Activated CD8-positive, alpha-beta T cell treated with anti-CD3 and anti-CD28 coated beads for 36 hours (primary cell): ENCODE data around the gene TRIP10. TPM values are rescaled to one million over a fixed set of nuclear protein-coding genes. Genes with fewer than 3 reads are reported as not detected.

Source experiments
- ATAC-seq: fragments of 200-7000 bp; cut with Tn5 transposase; one replicate; pipeline ENCODE4 v1.10.0; 2021; ENCODE audit warnings: mild to moderate bottlenecking, moderate library complexity
- CTCF ChIA-PET: fragments of 350-600 bp; sonication (Branson Sonifier 250); formaldehyde crosslinking; loops from one replicate; lab custom pipeline; 2021; ENCODE audit warnings: antibody characterized with exemption; lab: Charles Lee
- POLR2A ChIA-PET: fragments of 350-600 bp; sonication (Branson Sonifier 250); formaldehyde crosslinking; loops from one replicate; lab custom pipeline; 2021; ENCODE audit warnings: antibody characterized with exemption; lab: Charles Lee
- DNase-seq: peaks from one replicate; pipeline ENCODE4 v3.0.0-alpha.2; 2020
- H3K27ac Mint-ChIP-seq: one replicate; pipeline ENCODE4 v1.8.0; 2021; ENCODE audit warnings: mild to moderate bottlenecking, mixed read lengths
- H3K27me3 Mint-ChIP-seq: one replicate; pipeline ENCODE4 v1.8.0; 2021; ENCODE audit warnings: mixed read lengths
- H3K36me3 Mint-ChIP-seq: one replicate; pipeline ENCODE4 v1.8.0; 2021; ENCODE audit warnings: low read depth, mixed read lengths
- H3K4me1 Mint-ChIP-seq: one replicate; pipeline ENCODE4 v1.8.0; 2021; ENCODE audit warnings: low read depth, mixed read lengths
- H3K4me3 Mint-ChIP-seq: one replicate; pipeline ENCODE4 v1.8.0; 2021; ENCODE audit warnings: mild to moderate bottlenecking, moderate library complexity, mixed read lengths
- H3K9me3 Mint-ChIP-seq: one replicate; pipeline ENCODE4 v1.8.0; 2021; ENCODE audit warnings: mixed read lengths
- CTCF ChIP-seq: fragments of 200-600 bp; IDR thresholded peaks from one replicate; pipeline ENCODE4 v1.8.0; 2022; ENCODE audit warnings: antibody characterized with exemption, mild to moderate bottlenecking
- intact Hi-C: fragments of 100-400 bp; cut with micrococcal nuclease; formaldehyde crosslinking; loops from one replicate; pipeline ENCODE4 v1.10.0; 2022
- total RNA-seq, 2 experiments: library from RNA; stranded (reverse); gene quantifications; one replicate each; pipeline ENCODE4 v1.2.3, GENCODE V29; 2021

Gene TRIP10
- total RNA-seq, 2 experiments from 2014 or later: 33.8 to 34.3 TPM

- Mint-ChIP-seq H3K9me3 (no peaks in the 10 kb centered on the region), H3K36me3 (peaks cover 24% of the 10 kb centered on the region), H3K27ac (peak overlapping the region; percentile 99), H3K27me3 (no peaks in the 10 kb centered on the region), H3K4me3 (peak overlapping the region; percentile 98), H3K4me1 (peaks cover 38% of the 10 kb centered on the region)
- intact Hi-C loops: loop anchor here (5.0 to 10.0 kb wide), 2 partner anchors 77 to 224 kb away; no protein-coding TSS in a partner anchor
- DNase-seq (peak; percentile 47), ATAC-seq (no peak)
- no peak for TF ChIP-seq CTCF
- ChIA-PET CTCF (interaction anchor here (0.8 to 4.6 kb wide), 13 partner anchors 9 to 222 kb away, joined by 3 to 73 read pairs (median 10); partner anchors contain the start of gene VAV1), POLR2A (interaction anchor here (1.5 to 1.6 kb wide), 2 partner anchors 35 to 124 kb away, joined by 4 to 14 read pairs; no protein-coding TSS in a partner anchor)
These were observed 592 bp upstream of the TRIP10 start for GRCh38 chr19:6738787-6739389.

GRCh38 chr19:6739883-6740588, 556 bp downstream of the TRIP10 start:
- Mint-ChIP-seq H3K9me3 (no peaks in the 10 kb centered on the region), H3K4me1 (peaks cover 38% of the 10 kb centered on the region), H3K27me3 (no peaks in the 10 kb centered on the region), H3K27ac (no peak overlapping the region), H3K36me3 (peaks cover 23% of the 10 kb centered on the region), H3K4me3 (peak overlapping the region; percentile 98)
- ChIA-PET CTCF (no interaction called here), POLR2A (interaction anchor here (0.7 to 1.3 kb wide), 2 partner anchors 13 to 123 kb away, joined by 3 to 4 read pairs; no protein-coding TSS in a partner anchor)
- no peak for TF ChIP-seq CTCF
- DNase-seq (peak; percentile 47), ATAC-seq (no peak)
- intact Hi-C loops: loop anchor here (5.0 to 10.0 kb wide), 2 partner anchors 78 to 225 kb away; no protein-coding TSS in a partner anchor

GRCh38 chr19:6740589-6741343, 1.3 kb downstream of the TRIP10 start:
- Mint-ChIP-seq H3K27ac (no peak overlapping the region), H3K27me3 (no peaks in the 10 kb centered on the region), H3K4me3 (peak overlapping the region; percentile 98), H3K36me3 (peaks cover 30% of the 10 kb centered on the region), H3K4me1 (peaks cover 32% of the 10 kb centered on the region), H3K9me3 (no peaks in the 10 kb centered on the region)
- ChIA-PET POLR2A (interaction anchor here (0.7 to 1.3 kb wide), 3 partner anchors 12 to 123 kb away, joined by 3 to 4 read pairs (median 3); no protein-coding TSS in a partner anchor), CTCF (interaction anchor here (1.5 to 1.8 kb wide), 2 partner anchors 79 to 123 kb away, joined by 3 to 5 read pairs; no protein-coding TSS in a partner anchor)
- TF ChIP-seq CTCF: no peak
- peak; percentile 28 for DNase-seq
- intact Hi-C loops: no loop called here
- ATAC-seq: no peak

GRCh38 chr19:6743066-6743465, 3.6 kb downstream of the TRIP10 start:
- ATAC-seq (no peak), DNase-seq (no peak)
- POLR2A ChIA-PET: interaction anchor here (0.7 to 0.8 kb wide), 2 partner anchors 29 to 40 kb away, joined by 3 read pairs; partner anchors contain the start of gene VAV1
- Mint-ChIP-seq H3K9me3 (no peaks in the 10 kb centered on the region), H3K4me3 (no peak overlapping the region), H3K27me3 (no peaks in the 10 kb centered on the region), H3K36me3 (peaks cover 37% of the 10 kb centered on the region), H3K27ac (no peak overlapping the region), H3K4me1 (peaks cover 22% of the 10 kb centered on the region)
- intact Hi-C loops: no loop called here
- TF ChIP-seq CTCF: no peak
- CTCF ChIA-PET: interaction anchor here (1.0 to 1.2 kb wide), 2 partner anchors 24 to 32 kb away, joined by 3 read pairs; partner anchors contain the start of gene SH2D3A
